Gastroesophageal sphincter (tissue), 4 donors: ENCODE results near the gene TBCD. TPM values are rescaled to one million over a fixed set of nuclear protein-coding genes. Genes with fewer than 3 reads are reported as not detected.

Experiments used
- ATAC-seq: fragments of 150-250 bp; one replicate; pipeline ENCODE4 v1.9.1; 2016; ENCODE audit warnings: mild to moderate bottlenecking, moderate library complexity
- H3K27ac ChIP-seq, 4 donors: fragments of 200-600 bp; sonication (generic) in 3 of 4; 1 replicate in 3 of 4; 2 replicates in 1 of 4; pipeline ENCODE4 v1.5.1; 2016 to 2019
- H3K27me3 ChIP-seq: fragments of 200-600 bp; sonication (generic); one replicate; pipeline ENCODE4 v1.5.1; 2019
- H3K36me3 ChIP-seq, 2 donors: fragments of 200-600 bp; sonication (generic); one replicate each; pipeline ENCODE4 v1.5.1; 2019; ENCODE audit warnings: control low read depth in 1 of 2
- H3K4me1 ChIP-seq, 3 donors: fragments of 200-600 bp; sonication (generic); 1 replicate in 2 of 3; 2 replicates in 1 of 3; pipeline ENCODE4 v1.5.1; 2016 to 2019; ENCODE audit warnings: control low read depth in 2 of 3
- H3K4me3 ChIP-seq, 2 donors: fragments of 200-600 bp; sonication (generic); one replicate each; pipeline ENCODE4 v1.5.1; 2019; ENCODE audit warnings: mild to moderate bottlenecking in 1 of 2, moderate library complexity in 1 of 2
- H3K9me3 ChIP-seq, 3 donors: fragments of 200-600 bp; sonication (generic); one replicate each; pipeline ENCODE4 v1.5.1; 2017 to 2019; ENCODE audit warnings: control low read depth in 2 of 3
- CTCF ChIP-seq, 4 experiments: fragments of 200-600 bp in 2 of 4; fragments of 450-650 bp in 2 of 4; sonication (generic) in 1 of 4; IDR thresholded peaks; one replicate each; pipeline ENCODE4 v1.5.1; 2017 to 2019; ENCODE audit warnings: antibody characterized with exemption in 4 of 4, mild to moderate bottlenecking in 2 of 4, moderate library complexity in 2 of 4
- EP300 ChIP-seq: sonication (generic); formaldehyde crosslinking; IDR thresholded peaks from one replicate; pipeline ENCODE4 v1.6.1; 2017; ENCODE audit warnings: antibody characterized with exemption, mild to moderate bottlenecking
- POLR2A ChIP-seq, 2 donors: fragments of 450-650 bp; IDR thresholded peaks; one replicate each; pipeline ENCODE4 v1.6.1; 2017; ENCODE audit warnings: antibody characterized with exemption in 2 of 2, mild to moderate bottlenecking in 2 of 2, moderate library complexity in 1 of 2
- POLR2AphosphoS5 ChIP-seq: sonication (generic); formaldehyde crosslinking; IDR thresholded peaks from one replicate; pipeline ENCODE4 v1.6.1; 2017; ENCODE audit warnings: antibody characterized with exemption
- WGBS, 2 donors: methylation state at CpG; one replicate each; pipeline ENCODE4 v1.1.5; 2018; ENCODE audit warnings: low coverage in 1 of 2; 5-methylcytosine and 5-hydroxymethylcytosine counted together
- total RNA-seq, 4 donors: library from RNA; depleted of rRNA; stranded (reverse); fragments of >200 nt; gene quantifications; one replicate each; pipeline ENCODE4 v1.1.0, GENCODE V29; 2016

TBCD gene
- total RNA-seq, 4 donors from 2014 or later = 32.0 to 57.8 (median 47.0) TPM

- Histone ChIP-seq H3K27me3 (no peaks in the 10 kb centered on the region), H3K36me3 (peaks cover 0 to 78% of the 10 kb centered on the region in 2 donors), H3K27ac (no peak overlapping the region), H3K4me3 (no peak overlapping the region), H3K4me1 (no peaks in the 10 kb centered on the region), H3K9me3 (no peaks in the 10 kb centered on the region)
- TF ChIP-seq POLR2A (IDR thresholded peaks at IDR 0.05) (no peak), EP300 (no peak), CTCF (IDR thresholded peaks at IDR 0.05) (no peak), POLR2AphosphoS5 (no peak)
- WGBS, 2 donors = 90% methylated on average over 2 of the region's 19 CpGs; no CpG with 5 or more reads in 1 of the 2 donors
- ATAC-seq = no peak
Observed at GRCh38 chr17:82922646-82923045, 170.8 kb downstream of the TBCD start.

- no peak for TF ChIP-seq POLR2A (IDR thresholded peaks at IDR 0.05)
- TF ChIP-seq CTCF (IDR thresholded peaks at IDR 0.05) = no peak
- no peak for TF ChIP-seq EP300
- TF ChIP-seq POLR2AphosphoS5 = no peak
- 96% methylated on average over 2 of the region's 25 CpGs; no CpG with 5 or more reads in 1 of the 2 donors for WGBS, 2 donors
- no peak for ATAC-seq
- no peak overlapping the region for H3K4me3 ChIP-seq
- H3K4me1 ChIP-seq = no peaks in the 10 kb centered on the region
- no peaks in the 10 kb centered on the region for H3K27me3 ChIP-seq
- no peak overlapping the region for H3K27ac ChIP-seq
- H3K9me3 ChIP-seq = no peaks in the 10 kb centered on the region
- H3K36me3 ChIP-seq = peaks cover 0 to 87% of the 10 kb centered on the region in 2 donors
Observed at GRCh38 chr17:82923366-82924113, 171.7 kb downstream of the TBCD start.

GRCh38 chr17:82924214-82924613, 172.3 kb downstream of the TBCD start:
- Histone ChIP-seq H3K27me3 (no peaks in the 10 kb centered on the region), H3K27ac (no peak overlapping the region), H3K9me3 (no peaks in the 10 kb centered on the region), H3K4me1 (no peaks in the 10 kb centered on the region), H3K4me3 (no peak overlapping the region), H3K36me3 (peaks cover 0 to 92% of the 10 kb centered on the region in 2 donors)
- ATAC-seq = no peak
- TF ChIP-seq EP300 (no peak), CTCF (IDR thresholded peaks at IDR 0.05) (no peak), POLR2AphosphoS5 (no peak), POLR2A (IDR thresholded peaks at IDR 0.05) (no peak)
- 84 to 91% methylated on average over 7 to 13 of the region's 13 CpGs for WGBS, 2 donors

- H3K9me3 ChIP-seq = no peaks in the 10 kb centered on the region
- no peak overlapping the region for H3K4me3 ChIP-seq
- H3K27me3 ChIP-seq = no peaks in the 10 kb centered on the region
- TF ChIP-seq POLR2AphosphoS5 (no peak), POLR2A (IDR thresholded peaks at IDR 0.05) (no peak), EP300 (no peak), CTCF (IDR thresholded peaks at IDR 0.05) (no peak)
- ATAC-seq = no peak
- peaks cover 0 to 94% of the 10 kb centered on the region in 2 donors for H3K36me3 ChIP-seq
- WGBS, 2 donors = 81 to 93% methylated on average over 3 to 10 of the region's 19 CpGs
- H3K4me1 ChIP-seq = no peaks in the 10 kb centered on the region
- H3K27ac ChIP-seq = no peak overlapping the region
Observed at GRCh38 chr17:82924812-82925211, 172.9 kb downstream of the TBCD start.

- Histone ChIP-seq H3K9me3 (no peaks in the 10 kb centered on the region), H3K27ac (no peak overlapping the region), H3K36me3 (peaks cover 0 to 99% of the 10 kb centered on the region in 2 donors), H3K4me1 (no peaks in the 10 kb centered on the region), H3K27me3 (no peaks in the 10 kb centered on the region), H3K4me3 (no peak overlapping the region)
- TF ChIP-seq POLR2AphosphoS5 (no peak), POLR2A (IDR thresholded peaks at IDR 0.05) (no peak), EP300 (no peak), CTCF (IDR thresholded peaks at IDR 0.05) (no peak)
- 96 to 100% methylated on average over 1 to 5 of the region's 18 CpGs for WGBS, 2 donors
- ATAC-seq = no peak
Observed at GRCh38 chr17:82925336-82925735, 173.5 kb downstream of the TBCD start.
